GM21367 (cell line): Measurements from ENCODE around the gene GAS7.

Experiments used
- ATAC-seq: cut with Tn5 transposase; IDR thresholded peaks from one replicate; pipeline ENCODE4 v1.9.1; 2021; ENCODE audit not compliant: unreplicated experiment

GAS7 gene

GRCh38 chr17:9956474-9957131 lies 241.8 kb downstream of the GAS7 start:
- no peak for ATAC-seq

- ATAC-seq, result no peak
Measured at GRCh38 chr17:9953492-9953891, 244.9 kb downstream of the GAS7 start.

- no peak for ATAC-seq
Measured at GRCh38 chr17:9951803-9952202, 246.6 kb downstream of the GAS7 start.

GRCh38 chr17:9948928-9949327 lies 249.5 kb downstream of the GAS7 start:
- ATAC-seq, result no peak

DNA sequence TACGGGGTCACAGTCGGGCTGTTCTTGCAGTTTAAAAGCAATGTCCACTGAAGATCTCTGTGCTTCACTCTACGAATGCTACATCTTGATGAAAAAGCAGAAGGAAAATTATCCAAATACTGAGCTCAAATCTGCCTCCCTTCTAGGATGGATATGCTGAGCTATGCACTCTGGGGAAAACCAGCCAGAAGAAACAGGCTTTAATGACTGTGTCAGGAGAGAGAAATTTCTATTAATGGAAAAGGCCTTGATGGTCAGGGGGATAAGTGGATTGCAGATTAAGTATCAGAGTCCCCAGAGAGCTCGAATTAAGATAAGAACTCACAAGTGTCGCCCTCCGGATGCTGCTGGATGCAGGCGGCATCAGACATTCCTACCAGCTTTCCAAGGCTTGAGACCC lies 253.7 kb downstream of the GAS7 start:
- no peak for ATAC-seq

DNA sequence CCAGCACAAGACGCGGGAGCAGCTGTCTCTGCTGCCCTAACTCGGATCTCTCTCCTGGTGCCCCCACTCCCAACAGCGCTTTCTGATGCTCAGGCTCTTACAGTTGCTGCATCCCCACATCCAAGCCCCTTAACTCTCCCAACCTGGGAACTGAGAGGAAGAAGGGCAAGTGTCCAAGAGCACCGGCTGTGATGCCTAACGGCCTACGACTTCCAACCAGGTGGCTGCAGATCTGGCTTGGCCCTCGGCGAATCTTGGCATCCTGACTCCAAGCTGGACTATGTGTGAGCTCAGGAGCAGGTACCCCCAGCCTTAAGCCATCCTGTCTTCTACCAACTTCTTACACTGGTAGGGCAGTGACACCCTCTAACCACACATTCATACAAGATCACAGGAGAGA lies 255.1 kb downstream of the GAS7 start:
- no peak for ATAC-seq

DNA sequence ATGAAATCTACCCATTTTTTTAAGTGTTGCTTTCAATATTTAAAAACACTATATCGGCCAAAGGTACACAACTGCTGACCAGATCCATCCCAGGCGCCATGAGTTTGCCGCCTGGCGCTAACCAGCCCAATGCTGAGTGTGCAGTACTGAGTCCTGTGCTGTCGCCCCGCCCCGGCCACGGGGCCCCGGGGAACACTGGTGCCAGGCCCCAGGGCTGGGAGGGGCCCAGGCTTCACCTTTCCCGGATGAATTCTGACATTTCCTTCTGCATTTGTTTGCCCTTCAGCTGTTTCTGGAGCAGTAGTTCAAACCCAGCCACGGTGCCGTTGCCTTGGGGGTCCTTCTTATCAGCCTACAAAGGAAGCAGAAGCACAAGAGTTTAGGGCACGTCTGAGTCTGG lies 255.5 kb downstream of the GAS7 start:
- ATAC-seq, result no peak

DNA sequence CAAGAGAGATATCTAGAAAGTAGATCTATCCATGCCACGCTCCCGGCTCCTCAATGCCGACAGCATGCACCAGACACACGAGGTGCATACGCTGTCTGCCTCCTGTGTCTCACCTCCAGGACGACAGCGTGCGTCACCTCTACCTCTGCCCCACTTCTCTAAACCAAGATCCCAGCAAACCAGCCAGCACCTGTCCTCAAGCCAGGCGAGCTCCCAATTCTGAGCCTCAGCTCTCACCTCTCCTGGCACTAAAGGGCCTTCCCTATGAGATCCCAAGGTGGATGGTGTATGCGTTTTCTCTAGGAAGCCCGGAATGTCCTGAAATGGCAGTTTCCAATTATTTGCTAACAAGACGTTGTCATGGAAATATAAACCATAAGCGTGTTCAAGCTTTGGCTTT lies 257.1 kb downstream of the GAS7 start:
- no peak for ATAC-seq

DNA sequence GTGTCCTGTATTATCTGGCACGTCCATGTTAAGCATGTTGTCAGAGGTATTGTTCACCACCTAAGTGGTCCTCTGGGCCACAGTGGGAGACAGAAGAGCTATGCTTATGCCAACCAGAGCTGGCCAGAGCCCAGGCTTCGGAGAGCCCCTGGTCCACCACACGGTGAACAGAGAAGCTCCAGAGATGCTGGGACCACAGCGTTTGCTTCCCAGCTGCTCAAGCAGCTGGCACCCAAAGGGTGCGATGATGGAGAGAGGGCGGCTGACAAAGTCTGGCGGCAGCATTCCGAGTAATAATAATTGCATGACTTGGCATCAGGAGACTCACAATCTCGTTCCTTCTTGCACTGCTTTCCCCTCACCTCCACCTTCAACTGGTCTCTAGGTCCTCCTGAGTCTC lies 257.6 kb downstream of the GAS7 start:
- ATAC-seq, result no peak

GRCh38 chr17:9938764-9939163 lies 259.6 kb downstream of the GAS7 start:
- ATAC-seq, result no peak

GRCh38 chr17:9937901-9938300 lies 260.5 kb downstream of the GAS7 start:
- ATAC-seq, result no peak

DNA sequence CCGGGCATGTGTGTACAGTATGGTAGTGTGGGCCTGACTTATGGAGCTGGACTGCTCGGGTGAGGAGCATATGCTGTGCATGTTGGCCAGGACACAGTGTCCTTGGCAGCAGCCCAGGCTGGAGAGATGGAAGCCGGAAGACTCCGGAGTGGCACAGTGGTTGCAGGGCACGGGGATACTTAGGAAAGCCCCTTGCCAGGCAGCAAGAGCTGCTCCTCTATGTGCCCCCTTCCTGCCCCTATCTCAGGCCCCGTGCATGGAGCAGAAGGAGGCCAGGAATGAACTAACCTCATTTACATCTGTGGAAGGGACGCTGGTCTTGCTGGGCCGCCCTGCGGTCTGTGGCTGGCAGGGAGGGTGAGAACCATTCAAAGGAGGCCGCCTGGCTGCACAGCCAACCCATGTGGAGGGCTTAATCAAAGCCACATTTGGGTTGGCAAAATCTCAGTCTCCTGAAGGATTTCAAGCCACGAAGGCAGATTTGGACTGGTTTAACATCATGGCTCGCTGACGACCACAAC lies 261.1 kb downstream of the GAS7 start:
- ATAC-seq, result no peak

GRCh38 chr17:9936095-9936494 lies 262.3 kb downstream of the GAS7 start:
- ATAC-seq, result no peak

- no peak for ATAC-seq
Measured at GRCh38 chr17:9935408-9935807, 263.0 kb downstream of the GAS7 start.

GRCh38 chr17:9934331-9934730 lies 264.1 kb downstream of the GAS7 start:
- ATAC-seq, result no peak

DNA sequence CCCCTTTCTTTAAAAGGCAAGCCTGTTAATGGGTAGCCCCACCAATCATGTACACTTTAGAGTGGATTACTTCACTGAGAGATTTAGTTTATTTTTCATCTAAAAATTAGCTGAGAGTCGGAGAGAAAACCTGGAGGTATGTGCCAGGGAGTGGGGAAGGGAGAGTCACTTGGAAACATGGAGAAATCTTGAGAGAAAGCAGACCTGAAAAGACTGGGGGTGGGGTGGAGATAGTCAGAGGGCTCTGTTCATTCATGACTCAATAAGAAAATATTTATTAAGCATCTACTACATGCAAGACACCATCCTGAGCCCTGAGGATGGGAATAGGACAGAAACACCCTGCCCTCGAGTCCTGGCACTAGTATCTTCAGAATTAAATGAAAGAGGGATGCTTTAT lies 265.9 kb downstream of the GAS7 start:
- ATAC-seq, result no peak

GRCh38 chr17:9931144-9931741 lies 267.2 kb downstream of the GAS7 start:
- no peak for ATAC-seq

DNA sequence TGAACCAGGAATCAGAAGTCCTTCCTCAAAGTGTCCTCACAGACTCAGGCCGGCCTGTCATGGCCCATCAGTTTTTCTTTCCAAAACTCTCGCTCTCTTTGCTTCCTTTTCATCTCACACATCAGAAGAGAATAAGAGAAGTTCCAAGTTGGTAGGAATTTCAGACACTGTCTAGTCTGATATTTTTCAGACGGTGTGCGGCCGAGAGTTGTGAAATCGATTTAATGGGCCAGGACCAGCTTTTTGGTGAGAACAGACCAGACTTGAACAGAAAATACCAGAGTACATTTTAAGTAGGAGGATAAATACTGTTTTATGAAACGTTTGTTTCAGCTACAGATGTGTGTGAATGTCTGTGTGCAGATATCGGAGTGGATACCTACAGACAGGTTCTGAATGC lies 268.5 kb downstream of the GAS7 start:
- no peak for ATAC-seq

- no peak for ATAC-seq
Measured at GRCh38 chr17:9928601-9929333, 269.6 kb downstream of the GAS7 start.

GRCh38 chr17:9926150-9926804 lies 272.1 kb downstream of the GAS7 start:
- ATAC-seq, result no peak

DNA sequence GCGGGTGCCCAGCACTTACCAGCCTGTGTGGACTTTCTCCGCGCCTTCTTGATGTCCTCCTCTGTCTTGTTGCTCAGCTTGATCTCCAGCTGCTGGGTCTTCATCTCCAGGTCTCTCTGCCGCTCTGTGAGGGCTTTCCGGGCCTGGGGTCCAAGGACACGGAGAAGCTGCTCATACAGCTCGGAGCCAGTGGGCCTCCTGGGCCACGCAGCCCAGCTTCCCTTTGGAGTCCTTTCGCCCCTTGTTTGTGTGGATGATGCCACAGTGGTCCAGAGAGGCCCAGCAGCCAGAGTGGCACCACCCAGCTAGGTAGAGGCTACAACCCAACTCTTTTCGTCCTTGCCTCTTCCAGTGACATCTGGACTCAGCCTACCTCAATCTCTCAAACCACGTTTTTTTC lies 272.9 kb downstream of the GAS7 start:
- ATAC-seq, result no peak

- peak; percentile 54 for ATAC-seq
Measured at GRCh38 chr17:9924735-9925191, 273.6 kb downstream of the GAS7 start.
